HG02938 (cell line): ENCODE data around the gene ARL5A.
"Not testable (repeated sequence)": the region's sequence is repeated elsewhere in the genome, so short reads cannot be mapped to it uniquely, and the experiment has no call there.

Source experiments
- ATAC-seq: cut with Tn5 transposase; IDR thresholded peaks from one replicate; pipeline ENCODE4 v1.9.1; 2021; ENCODE audit warnings: mild to moderate bottlenecking, moderate library complexity; ENCODE audit not compliant: unreplicated experiment

The ARL5A gene

GRCh38 chr2:151828143-151828889 lies at the start of gene ARL5A:
TSS of gene ARL5A (minus strand) at chr2:151828421. CDS start at chr2:151828176, 245 bp downstream.
- peak; percentile 96 for ATAC-seq

- not testable (repeated sequence) for ATAC-seq
Observed at GRCh38 chr2:151875631-151876030, 47.4 kb upstream of the ARL5A start.

GRCh38 chr2:151872463-151872862 lies 44.2 kb upstream of the ARL5A start:
- ATAC-seq = no peak

- no peak for ATAC-seq
Observed at GRCh38 chr2:151869291-151869690, 41.1 kb upstream of the ARL5A start.

GRCh38 chr2:151862700-151863099 lies 34.5 kb upstream of the ARL5A start:
- ATAC-seq = peak; percentile 99

GRCh38 chr2:151861174-151861573 lies 33.0 kb upstream of the ARL5A start:
- no peak for ATAC-seq

- no peak for ATAC-seq
Observed at GRCh38 chr2:151860613-151861146, 32.5 kb upstream of the ARL5A start.

GRCh38 chr2:151860210-151860609 lies 32.0 kb upstream of the ARL5A start:
- ATAC-seq = no peak

GRCh38 chr2:151857650-151858049 lies 29.4 kb upstream of the ARL5A start:
- ATAC-seq = no peak

- ATAC-seq = no peak
Observed at GRCh38 chr2:151855111-151855510, 26.9 kb upstream of the ARL5A start.

GRCh38 chr2:151853070-151853758 lies 25.0 kb upstream of the ARL5A start:
- no peak for ATAC-seq

GRCh38 chr2:151852260-151853069 lies 24.2 kb upstream of the ARL5A start:
- ATAC-seq = no peak

- ATAC-seq = no peak
Observed at GRCh38 chr2:151851761-151852160, 23.5 kb upstream of the ARL5A start.

- ATAC-seq = no peak
Observed at GRCh38 chr2:151849413-151850010, 21.3 kb upstream of the ARL5A start.

GRCh38 chr2:151845884-151846283 lies 17.7 kb upstream of the ARL5A start:
- ATAC-seq = peak; percentile 68

GRCh38 chr2:151845481-151845880 lies 17.3 kb upstream of the ARL5A start:
- no peak for ATAC-seq

GRCh38 chr2:151844211-151844896 lies 16.1 kb upstream of the ARL5A start:
- ATAC-seq = no peak

GRCh38 chr2:151843691-151844061 lies 15.5 kb upstream of the ARL5A start:
- ATAC-seq = no peak

GRCh38 chr2:151842830-151843690 lies 14.8 kb upstream of the ARL5A start:
- ATAC-seq = no peak
